Umbilical cord (tissue), 2 donors: Measurements from ENCODE around the gene INPP5B. TPM values are rescaled to one million over a fixed set of nuclear protein-coding genes. Genes with fewer than 3 reads are reported as not detected.
"Not testable (repeated sequence)": the region's sequence is repeated elsewhere in the genome, so short reads cannot be mapped to it uniquely, and the experiment has no call there.

ENCODE experiments used
- DNase-seq: peaks from one replicate; pipeline ENCODE4 v3.0.0-alpha.2; 2015; ENCODE audit warnings: low spot score
- total RNA-seq: library from RNA; depleted of rRNA; stranded (reverse); fragments of >200 nt; gene quantifications from one replicate; pipeline ENCODE4 v1.2.3, GENCODE V29; 2014; ENCODE audit warnings: low replicate concordance; ENCODE audit not compliant: insufficient read depth

The INPP5B gene
- total RNA-seq = 34.7 TPM

GRCh38 chr1:37946703-37947360 is at the start of gene INPP5B:
TSS of gene INPP5B (minus strand) at chr1:37947053. CDS start at chr1:37946308, 745 bp downstream.
- peak; percentile 95 for DNase-seq

- DNase-seq = peak; percentile 79
These were observed 49.0 kb upstream of the INPP5B start for GRCh38 chr1:37995751-37996345.

GRCh38 chr1:37994886-37995566 is 48.2 kb upstream of the INPP5B start:
- peak; percentile 29 for DNase-seq

GRCh38 chr1:37989361-37989930 is 42.6 kb upstream of the INPP5B start:
- DNase-seq = peak; percentile 44

GRCh38 chr1:37987679-37988078 is 40.8 kb upstream of the INPP5B start:
- no peak for DNase-seq

GRCh38 chr1:37983546-37983945 is 36.7 kb upstream of the INPP5B start:
- DNase-seq = no peak

GRCh38 chr1:37978541-37978940 is 31.7 kb upstream of the INPP5B start:
- no peak for DNase-seq

GRCh38 chr1:37975083-37975482 is 28.2 kb upstream of the INPP5B start:
- peak; percentile 34 for DNase-seq

GRCh38 chr1:37974567-37974966 is 27.7 kb upstream of the INPP5B start:
- DNase-seq = no peak

GRCh38 chr1:37973684-37974083 is 26.8 kb upstream of the INPP5B start:
- DNase-seq = not testable (repeated sequence)

- DNase-seq = no peak
These were observed 18.4 kb upstream of the INPP5B start for GRCh38 chr1:37965301-37965700.

GRCh38 chr1:37964106-37964505 is 17.3 kb upstream of the INPP5B start:
- DNase-seq = not testable (repeated sequence)

GRCh38 chr1:37958690-37959089 is 11.8 kb upstream of the INPP5B start:
- no peak for DNase-seq

- no peak for DNase-seq
These were observed 8.8 kb upstream of the INPP5B start for GRCh38 chr1:37955685-37956084.

GRCh38 chr1:37954316-37954971 is 7.6 kb upstream of the INPP5B start:
- no peak for DNase-seq

GRCh38 chr1:37952738-37953137 is 5.9 kb upstream of the INPP5B start:
- no peak for DNase-seq

- no peak for DNase-seq
These were observed 5.2 kb upstream of the INPP5B start for GRCh38 chr1:37951783-37952624.

GRCh38 chr1:37951041-37951782 is 4.4 kb upstream of the INPP5B start:
- no peak for DNase-seq

GRCh38 chr1:37949524-37950152 is 2.8 kb upstream of the INPP5B start:
- no peak for DNase-seq

GRCh38 chr1:37948841-37949240 is 2.0 kb upstream of the INPP5B start:
- DNase-seq = no peak
